Measurements from ENCODE around the gene MBP.

Gene MBP

GRCh38 chr18:77118256-77119090 lies 14.1 kb downstream of the MBP start:
- TF ChIP-seq TSHZ2 (CRISPR knock-in tag; IDR thresholded peaks at IDR 0.05) (no peak), PPARA (CRISPR knock-in tag; IDR thresholded peaks at IDR 0.05; ENCODE audit: borderline replicate concordance) (no peak), PATZ1 (CRISPR knock-in tag; IDR thresholded peaks at IDR 0.05; ENCODE audit: borderline replicate concordance) (no peak), ISL1 (CRISPR knock-in tag; IDR thresholded peaks at IDR 0.05) (no peak), ZNF565 (CRISPR knock-in tag; conservative IDR thresholded peaks at IDR 0.05; ENCODE audit: low read depth) (no peak), ZNF70 (CRISPR knock-in tag; IDR thresholded peaks at IDR 0.05) (no peak), BACH2 (CRISPR knock-in tag; IDR thresholded peaks at IDR 0.05; ENCODE audit: borderline replicate concordance) (no peak), CSRNP3 (CRISPR knock-in tag; IDR thresholded peaks at IDR 0.05) (no peak), GLIS3 (CRISPR knock-in tag; IDR thresholded peaks at IDR 0.05) (no peak), ESRRG (CRISPR knock-in tag; IDR thresholded peaks at IDR 0.05) (no peak), CREB5 (CRISPR knock-in tag; IDR thresholded peaks at IDR 0.05; ENCODE audit: low read depth) (no peak), SNAI2 (CRISPR knock-in tag; IDR thresholded peaks at IDR 0.05) (no peak), ZFP30 (CRISPR knock-in tag; IDR thresholded peaks at IDR 0.05) (no peak), CSDC2 (CRISPR knock-in tag; IDR thresholded peaks at IDR 0.05) (no peak)

GRCh38 chr18:77116201-77117080 lies 16.1 kb downstream of the MBP start:
- TF ChIP-seq TSHZ2 (CRISPR knock-in tag; IDR thresholded peaks at IDR 0.05): no peak
- TF ChIP-seq PATZ1 (CRISPR knock-in tag; IDR thresholded peaks at IDR 0.05; ENCODE audit: borderline replicate concordance): no peak
- TF ChIP-seq ZC3H10 (CRISPR knock-in tag; IDR thresholded peaks at IDR 0.05): no peak
- TF ChIP-seq ARNTL (CRISPR knock-in tag; IDR thresholded peaks at IDR 0.05; ENCODE audit: borderline replicate concordance, low read depth): no peak
- no peak for TF ChIP-seq CSRNP3 (CRISPR knock-in tag; IDR thresholded peaks at IDR 0.05)
- TF ChIP-seq TOX (CRISPR knock-in tag; IDR thresholded peaks at IDR 0.05; ENCODE audit: borderline replicate concordance): no peak
- TF ChIP-seq CSDC2 (CRISPR knock-in tag; IDR thresholded peaks at IDR 0.05): no peak
- no peak for TF ChIP-seq GLIS3 (CRISPR knock-in tag; IDR thresholded peaks at IDR 0.05)
- TF ChIP-seq ZFP3 (CRISPR knock-in tag; IDR thresholded peaks at IDR 0.05): no peak
- no peak for TF ChIP-seq ESRRG (CRISPR knock-in tag; IDR thresholded peaks at IDR 0.05)
- no peak for TF ChIP-seq RARB (CRISPR knock-in tag; IDR thresholded peaks at IDR 0.05)
- TF ChIP-seq SNAI2 (CRISPR knock-in tag; IDR thresholded peaks at IDR 0.05): no peak
- TF ChIP-seq POU6F1 (CRISPR knock-in tag; IDR thresholded peaks at IDR 0.05; ENCODE audit: borderline replicate concordance, low read depth): no peak
- no peak for ATAC-seq

More at GRCh38 chr18:77118256-77119090, 14.1 kb downstream of the MBP start:
- ATAC-seq: no peak

Data from SK-N-SH treated with all-trans-retinoic acid at 6 μM for 48 hours (cell line).